Stimulated activated CD4-positive, alpha-beta T cell treated with anti-CD3 and anti-CD28 coated beads, Interleukin-1b, Interleukin-23, amount 100 ng/mL, for 24 hours (primary cell): ENCODE results near the gene ABHD8.

Experiments used
- DNase-seq, 4 experiments: peaks; one replicate each; pipeline ENCODE4 v3.0.0-alpha.2; 2020; ENCODE audit warnings: low read depth in 4 of 4, low spot score in 1 of 4

Gene ABHD8

DNA sequence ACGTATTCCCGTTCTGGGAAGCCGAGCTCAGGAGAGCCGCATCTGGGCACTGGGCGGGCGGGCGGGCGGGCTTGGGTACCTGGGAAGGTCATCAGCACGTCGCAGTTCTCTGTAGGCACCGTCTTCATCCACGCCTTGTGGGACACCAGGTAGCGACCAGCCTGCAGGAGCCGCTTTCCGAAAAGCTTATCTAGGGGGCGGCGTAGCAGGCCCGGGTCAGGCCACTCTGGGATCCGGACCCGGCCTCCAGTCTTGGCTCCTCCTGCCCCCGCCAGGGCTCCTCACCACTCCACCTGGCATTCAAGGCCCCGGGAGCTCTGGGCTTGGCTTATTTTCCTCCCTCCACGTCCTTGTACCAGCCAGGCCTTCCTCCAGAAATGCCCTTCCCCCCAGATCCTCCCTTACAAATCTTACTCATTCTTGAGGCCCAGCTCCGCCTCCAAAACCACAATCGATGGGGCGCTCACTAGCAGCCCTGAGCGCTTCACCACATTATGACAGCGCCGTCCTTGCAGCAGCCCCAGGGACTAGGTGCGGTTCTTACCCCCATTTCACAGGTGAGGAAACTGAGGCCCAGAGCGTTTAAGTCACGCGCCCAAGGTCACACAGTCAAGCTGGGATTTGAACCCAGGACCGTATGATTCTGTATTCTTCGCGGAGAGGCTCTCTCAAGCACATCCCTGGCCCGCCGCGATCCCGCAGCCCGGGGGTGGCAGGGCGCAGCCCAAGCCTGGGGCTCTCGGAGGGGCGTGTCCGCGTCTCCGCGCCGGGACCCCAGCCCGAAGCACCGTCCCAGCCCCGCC is 30.6 kb upstream of the ABHD8 start:
- peak; percentile 48 to 73 (median 59) for DNase-seq

DNA sequence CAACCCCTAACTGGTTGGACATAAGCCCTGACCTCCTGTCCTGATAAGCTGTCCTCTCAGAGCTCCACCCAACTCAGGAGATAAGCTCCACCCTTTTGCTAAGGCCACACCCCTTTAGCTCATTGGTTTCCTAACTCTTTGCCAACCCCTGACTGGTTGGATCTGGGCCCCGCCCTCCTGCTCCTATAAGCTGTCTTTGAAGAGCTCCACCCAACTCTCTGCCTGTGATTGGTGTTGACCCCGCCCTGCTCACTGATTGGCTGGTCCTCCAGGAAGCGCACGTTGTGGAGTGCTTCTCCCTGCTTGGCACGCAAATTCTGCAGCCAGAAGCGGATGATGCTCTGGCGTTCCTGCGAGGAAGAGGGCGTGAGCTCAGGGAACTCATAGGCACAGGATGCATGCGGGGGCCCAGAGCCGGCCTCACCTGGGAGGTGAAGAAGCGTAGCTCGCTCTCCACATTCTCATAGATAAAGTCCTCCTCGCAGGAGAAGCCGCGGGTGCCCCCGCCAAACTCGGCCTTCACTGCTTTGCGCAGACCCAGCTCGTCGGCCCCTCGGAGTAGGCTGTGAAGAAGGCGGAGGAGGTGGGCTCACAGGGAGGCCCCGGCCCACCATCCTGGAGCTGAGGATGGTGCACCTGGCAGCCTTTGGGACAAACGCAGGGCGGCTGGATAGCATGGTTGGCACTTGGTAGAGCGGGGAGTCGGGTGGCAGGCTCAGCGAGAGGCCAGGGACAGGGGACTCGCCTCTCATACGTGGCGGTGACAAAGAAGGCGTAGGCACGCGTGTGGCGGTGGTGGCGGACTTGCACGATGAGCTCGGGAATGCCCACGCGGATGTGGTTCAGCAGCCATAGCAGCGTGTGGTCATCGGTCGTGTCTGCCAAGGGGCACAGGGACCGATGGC is 29.7 kb upstream of the ABHD8 start:
- no peak for DNase-seq

DNA sequence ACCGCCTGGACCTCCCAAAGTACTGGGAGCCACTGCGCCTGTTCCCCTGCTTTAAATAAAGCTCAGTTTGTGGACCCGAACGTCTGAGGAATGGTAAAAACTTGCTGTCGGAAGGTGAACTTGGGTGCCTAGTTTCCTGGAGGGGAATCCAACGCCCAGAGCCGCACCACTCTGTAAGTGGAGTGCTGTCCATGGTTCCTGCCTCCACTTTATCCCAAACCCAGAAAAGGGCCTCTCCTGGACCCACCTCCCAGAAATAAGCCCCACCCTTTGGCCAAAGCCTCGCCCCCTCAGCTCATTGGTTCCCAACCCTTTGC is 29.1 kb upstream of the ABHD8 start:
- DNase-seq = no peak

GRCh38 chr19:17331045-17331558 is 27.9 kb upstream of the ABHD8 start:
- no peak for DNase-seq

DNA sequence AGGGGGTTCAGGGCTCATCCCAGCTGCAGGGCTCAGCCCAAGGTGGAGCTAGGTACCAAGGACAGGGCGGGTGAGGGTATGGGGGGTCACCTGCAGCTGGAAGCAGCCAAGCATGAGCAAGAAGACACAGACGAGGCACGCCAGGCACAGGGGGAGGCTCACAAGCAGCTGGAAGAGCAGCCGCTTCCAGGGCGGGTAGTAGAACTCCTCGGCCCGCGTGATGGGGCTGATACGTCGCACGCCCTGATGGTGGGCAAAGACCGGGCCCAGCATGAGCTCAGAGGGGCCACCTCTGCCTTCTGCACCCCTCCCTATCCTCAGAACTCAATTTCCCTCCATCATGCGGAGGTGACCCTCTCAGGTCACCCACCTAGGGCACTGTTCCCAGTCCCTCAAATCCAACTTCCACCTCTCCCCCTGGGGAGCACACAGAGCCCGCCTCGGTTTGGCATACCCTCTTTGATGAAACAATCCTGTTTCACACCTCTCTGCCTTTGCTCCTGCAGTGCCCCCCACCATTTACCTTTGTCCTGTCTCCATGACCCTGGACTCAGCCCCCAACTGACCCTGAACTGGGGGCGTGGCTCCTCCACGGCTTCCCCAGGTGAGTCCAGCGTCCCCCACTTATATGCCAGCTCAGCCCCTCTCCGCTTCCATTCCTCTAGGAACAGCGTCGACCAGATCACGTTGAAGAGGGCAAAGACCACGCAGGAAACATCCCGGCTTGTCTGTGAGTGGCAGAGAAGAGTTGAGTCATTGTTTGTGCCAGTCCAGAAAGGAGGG is 27.2 kb upstream of the ABHD8 start:
- no peak for DNase-seq

DNA sequence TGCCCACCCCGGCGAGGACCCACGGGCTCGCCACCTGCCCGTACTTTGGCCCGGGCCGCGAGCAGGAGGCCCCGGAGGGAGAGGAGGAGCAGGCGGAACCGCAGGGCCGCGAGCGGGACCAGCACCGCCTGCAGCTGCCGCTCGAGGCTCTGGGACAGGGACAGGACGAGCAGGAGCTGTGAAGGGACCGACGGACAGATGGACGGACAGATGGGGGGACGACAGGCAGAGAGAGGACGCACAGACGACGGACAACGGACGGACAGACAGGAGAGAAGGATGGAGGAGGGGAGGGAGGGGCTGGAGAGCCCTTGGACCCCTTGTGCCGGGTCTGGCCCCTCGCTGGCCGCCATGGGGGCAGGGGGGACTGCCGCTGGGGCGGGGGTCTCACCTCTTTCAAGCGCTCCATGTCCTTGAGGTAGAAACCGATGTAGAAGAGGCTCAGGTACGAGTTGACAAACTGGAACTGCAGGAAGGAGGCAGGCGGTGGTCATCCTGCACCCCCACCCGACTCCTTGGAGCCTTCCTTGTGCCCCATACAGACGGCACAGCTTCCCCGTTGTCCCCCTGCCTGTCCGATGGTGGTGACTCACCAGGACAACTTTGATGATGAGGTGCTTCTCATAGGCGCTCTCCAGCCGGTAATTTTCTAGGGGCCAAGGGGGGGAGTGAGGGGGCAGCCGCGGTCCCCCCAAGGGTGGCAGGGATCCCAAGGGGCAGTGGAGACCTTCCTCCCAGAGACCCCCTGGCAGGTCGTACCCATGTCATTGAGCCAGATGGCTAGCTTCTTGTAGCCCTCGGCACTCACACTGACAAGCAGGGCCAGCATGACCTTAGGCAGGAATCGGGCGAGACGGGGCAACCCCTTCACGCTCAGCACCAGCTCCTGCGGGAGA is 26.4 kb upstream of the ABHD8 start:
- no peak for DNase-seq

GRCh38 chr19:17328517-17329365 is 25.5 kb upstream of the ABHD8 start:
- no peak for DNase-seq

GRCh38 chr19:17327654-17328516 is 24.7 kb upstream of the ABHD8 start:
- peak in 1 of 4 experiments; percentile 47 for DNase-seq

DNA sequence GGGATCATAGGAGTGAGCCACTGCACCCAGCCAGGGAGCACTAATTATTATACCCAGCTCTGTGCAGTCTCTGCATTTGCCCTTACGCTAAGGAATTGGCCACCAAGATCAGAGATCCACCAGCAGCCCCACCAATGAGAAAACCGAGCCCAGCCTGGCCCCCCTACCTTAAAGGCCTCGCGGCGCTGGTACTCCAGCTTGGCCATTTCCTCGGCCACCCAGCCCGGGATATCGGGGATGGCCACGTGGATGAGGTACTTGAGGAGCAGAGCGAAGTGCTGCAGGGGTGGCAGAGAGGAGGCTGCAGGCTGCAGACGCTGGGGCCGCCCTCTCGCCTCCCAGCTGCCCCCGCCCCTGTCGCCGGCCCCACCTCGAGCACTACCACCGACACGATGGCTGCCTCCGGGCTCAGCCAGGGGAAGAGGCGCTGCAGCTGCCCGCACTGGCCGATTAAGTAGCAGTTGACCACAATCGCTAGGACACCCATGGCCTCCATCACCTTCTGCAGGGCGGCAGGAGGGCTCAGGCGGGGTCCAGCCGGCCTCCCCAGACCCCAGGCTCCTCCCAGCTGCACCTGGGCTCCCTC is 23.9 kb upstream of the ABHD8 start:
- no peak for DNase-seq

GRCh38 chr19:17326595-17326966 is 23.4 kb upstream of the ABHD8 start:
- no peak for DNase-seq

GRCh38 chr19:17325881-17326594 is 22.8 kb upstream of the ABHD8 start:
- DNase-seq = no peak

DNA sequence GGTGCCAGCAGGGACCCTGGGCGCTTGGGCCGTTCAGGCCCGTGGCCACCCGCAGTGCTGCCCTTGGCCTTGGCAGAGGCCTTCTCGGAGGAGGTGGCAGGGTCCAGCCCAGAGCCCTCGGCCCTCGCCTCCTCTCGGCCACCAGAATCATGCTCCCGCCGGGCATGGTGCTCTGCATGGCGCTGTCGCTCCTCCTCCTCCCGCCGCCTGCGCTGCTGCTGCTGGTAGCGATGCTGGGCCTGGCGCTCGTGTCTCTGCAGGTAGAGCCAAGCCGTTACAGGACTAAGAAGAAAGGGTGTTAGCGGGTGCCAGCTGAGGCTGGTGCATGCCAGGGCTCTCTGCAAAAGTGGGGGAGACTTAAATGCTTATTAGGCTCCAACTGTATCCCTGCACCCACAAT is 21.9 kb upstream of the ABHD8 start:
- no peak for DNase-seq

DNA sequence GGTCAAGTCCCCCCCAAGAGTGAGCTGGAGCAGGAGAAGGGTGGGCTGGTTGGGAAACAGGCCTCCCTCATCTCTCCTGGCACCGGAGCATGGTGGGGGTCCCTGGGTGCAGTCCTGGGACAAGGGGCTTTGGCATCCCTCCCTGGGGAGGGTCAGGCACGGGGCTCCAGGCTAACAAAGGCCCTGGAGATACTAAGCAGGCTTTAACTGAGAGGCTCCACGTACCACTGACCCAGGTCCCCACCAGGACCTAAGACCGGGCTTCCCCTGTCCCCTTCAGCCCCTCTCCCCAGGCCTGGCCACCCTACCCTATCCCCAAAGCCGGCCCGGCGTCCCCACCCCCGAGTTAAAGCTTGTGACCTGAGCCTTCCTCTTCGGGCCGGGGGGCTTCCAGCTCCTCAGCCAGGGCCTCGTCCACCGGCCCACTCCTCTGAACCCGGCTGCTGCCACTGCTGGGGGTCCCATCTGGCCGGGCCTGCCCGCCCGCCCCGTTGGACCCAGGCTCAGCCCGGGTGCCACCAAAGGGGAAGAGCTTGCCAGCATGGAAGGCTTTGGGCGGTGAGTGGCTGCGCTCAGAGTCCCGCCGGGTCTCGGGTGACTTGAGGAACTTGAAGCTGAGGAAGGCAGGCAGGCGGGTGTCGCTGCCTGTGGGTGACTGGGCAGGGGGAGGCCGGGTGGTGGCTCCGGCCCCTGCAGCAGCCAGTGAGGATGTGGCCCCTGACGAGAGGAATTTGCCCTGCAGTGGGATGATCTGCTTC is 21.3 kb upstream of the ABHD8 start:
- no peak for DNase-seq

DNA sequence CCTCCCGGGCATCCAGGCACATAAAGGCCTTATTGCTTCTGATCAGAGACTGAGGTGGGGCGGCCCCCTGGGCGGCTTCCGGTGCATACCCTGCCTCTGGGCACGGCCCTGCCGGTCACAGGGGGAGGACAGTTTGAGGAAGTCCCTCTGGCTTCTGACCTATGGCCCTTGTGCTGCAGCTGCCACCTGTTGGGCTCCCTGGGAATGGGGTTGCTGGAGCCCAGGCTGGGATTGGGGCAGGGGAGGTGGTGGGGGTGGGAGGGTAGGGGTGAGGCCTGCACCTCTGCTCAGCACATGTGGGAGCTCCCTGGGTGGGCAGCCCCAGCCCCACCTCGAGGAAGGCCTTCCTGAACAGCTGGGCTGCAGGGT is 20.7 kb upstream of the ABHD8 start:
- no peak for DNase-seq

- no peak for DNase-seq
These were observed 20.2 kb upstream of the ABHD8 start for GRCh38 chr19:17323300-17323963.

DNA sequence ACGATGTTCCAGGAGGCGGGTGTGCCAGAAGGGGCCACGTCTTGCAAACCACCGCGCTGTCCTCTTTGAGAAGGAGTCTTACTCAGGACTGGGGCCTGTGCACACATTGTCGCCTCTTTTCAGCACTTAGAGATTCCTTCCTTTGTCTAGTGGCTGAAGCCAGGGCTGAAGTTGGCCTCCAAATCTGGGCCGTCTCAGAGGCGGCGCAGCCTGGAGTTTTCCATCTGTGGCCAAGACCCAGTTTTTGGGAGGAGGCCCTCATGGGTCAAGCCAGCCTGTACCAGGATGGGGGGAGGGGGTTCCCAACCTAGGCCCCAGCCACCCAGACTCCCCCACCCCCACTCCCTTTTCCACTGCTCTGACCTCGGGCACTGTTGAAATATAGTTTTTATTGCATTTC is 19.6 kb upstream of the ABHD8 start:
- DNase-seq = no peak
